22Rv1 (cell line): ENCODE measurements around the gene SP140.
"Not testable (repeated sequence)": the region's sequence is repeated elsewhere in the genome, so short reads cannot be mapped to it uniquely, and the experiment has no call there.

Experiments
- H3K27ac ChIP-seq: fragments of 450-650 bp; 2 replicates; pipeline ENCODE4 v1.5.1; 2017
- ZFX ChIP-seq: fragments of 450-650 bp; IDR thresholded peaks from 2 replicates; pipeline ENCODE4 v1.6.1; 2017; ENCODE audit warnings: antibody characterized with exemption, borderline replicate concordance
- TF ChIP-seq, protein P1 (sequence below): fragments of 450-650 bp; IDR thresholded peaks from 2 replicates; pipeline ENCODE4 v1.5.1; 2017; ENCODE audit warnings: mild to moderate bottlenecking

Gene SP140

DNA sequence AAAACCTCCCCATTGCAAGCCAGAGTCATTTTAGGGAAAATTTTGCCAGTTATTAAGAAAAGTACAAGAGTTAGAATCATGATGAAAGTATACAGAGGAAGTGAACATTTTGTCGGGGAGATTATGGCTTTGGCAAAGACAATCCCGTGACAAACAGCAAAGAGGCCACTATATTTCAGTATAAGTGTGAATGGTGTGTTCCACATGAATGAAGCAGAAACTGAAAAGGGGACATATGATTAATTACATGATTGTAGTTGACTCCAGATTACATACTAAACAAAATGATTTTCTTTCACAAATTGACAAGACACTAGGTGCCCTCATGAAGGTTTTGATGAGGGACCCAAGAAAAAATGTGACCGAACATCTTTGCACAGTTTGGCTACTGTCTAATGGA lies 42.0 kb downstream of the SP140 start:
- no peak for TF ChIP-seq ZFX
- TF ChIP-seq, protein P1, sequence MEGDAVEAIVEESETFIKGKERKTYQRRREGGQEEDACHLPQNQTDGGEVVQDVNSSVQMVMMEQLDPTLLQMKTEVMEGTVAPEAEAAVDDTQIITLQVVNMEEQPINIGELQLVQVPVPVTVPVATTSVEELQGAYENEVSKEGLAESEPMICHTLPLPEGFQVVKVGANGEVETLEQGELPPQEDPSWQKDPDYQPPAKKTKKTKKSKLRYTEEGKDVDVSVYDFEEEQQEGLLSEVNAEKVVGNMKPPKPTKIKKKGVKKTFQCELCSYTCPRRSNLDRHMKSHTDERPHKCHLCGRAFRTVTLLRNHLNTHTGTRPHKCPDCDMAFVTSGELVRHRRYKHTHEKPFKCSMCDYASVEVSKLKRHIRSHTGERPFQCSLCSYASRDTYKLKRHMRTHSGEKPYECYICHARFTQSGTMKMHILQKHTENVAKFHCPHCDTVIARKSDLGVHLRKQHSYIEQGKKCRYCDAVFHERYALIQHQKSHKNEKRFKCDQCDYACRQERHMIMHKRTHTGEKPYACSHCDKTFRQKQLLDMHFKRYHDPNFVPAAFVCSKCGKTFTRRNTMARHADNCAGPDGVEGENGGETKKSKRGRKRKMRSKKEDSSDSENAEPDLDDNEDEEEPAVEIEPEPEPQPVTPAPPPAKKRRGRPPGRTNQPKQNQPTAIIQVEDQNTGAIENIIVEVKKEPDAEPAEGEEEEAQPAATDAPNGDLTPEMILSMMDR: no peak
- H3K27ac ChIP-seq: no peak overlapping the region

DNA sequence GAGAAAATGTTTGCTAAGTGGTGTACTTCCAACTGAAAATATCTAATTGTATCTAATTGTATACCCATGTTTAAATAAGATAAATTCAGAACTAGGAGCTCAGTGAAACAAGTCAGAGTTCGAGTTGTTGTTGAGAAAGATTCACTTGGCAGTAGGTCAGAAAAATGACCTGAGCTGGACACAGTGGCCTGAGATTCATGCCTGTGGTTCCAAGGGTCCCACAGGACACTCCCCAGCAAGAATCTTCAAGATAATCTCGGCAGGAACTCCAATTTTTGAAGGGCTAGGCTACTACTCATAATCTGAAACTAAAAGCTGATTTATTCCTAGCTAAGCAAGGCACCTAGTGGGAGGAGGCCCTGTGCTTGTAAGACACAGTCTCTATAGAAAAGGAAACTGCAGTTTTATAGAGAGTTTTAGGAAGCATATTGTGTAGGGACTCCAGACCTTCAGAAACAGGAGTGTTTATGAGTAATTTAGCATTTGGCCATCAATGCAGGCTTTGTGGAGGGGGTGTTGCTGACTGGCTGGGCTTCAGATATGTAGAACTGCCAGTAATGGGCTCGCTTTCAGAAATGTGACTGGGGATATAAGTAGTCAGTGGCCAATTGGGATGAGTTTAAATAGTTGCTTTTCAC lies 43.2 kb downstream of the SP140 start:
- no peak overlapping the region for H3K27ac ChIP-seq
- no peak for TF ChIP-seq ZFX
- TF ChIP-seq, protein P1: no peak

- no peak overlapping the region for H3K27ac ChIP-seq
Measured at GRCh38 chr2:230269715-230270114, 44.2 kb downstream of the SP140 start.

DNA sequence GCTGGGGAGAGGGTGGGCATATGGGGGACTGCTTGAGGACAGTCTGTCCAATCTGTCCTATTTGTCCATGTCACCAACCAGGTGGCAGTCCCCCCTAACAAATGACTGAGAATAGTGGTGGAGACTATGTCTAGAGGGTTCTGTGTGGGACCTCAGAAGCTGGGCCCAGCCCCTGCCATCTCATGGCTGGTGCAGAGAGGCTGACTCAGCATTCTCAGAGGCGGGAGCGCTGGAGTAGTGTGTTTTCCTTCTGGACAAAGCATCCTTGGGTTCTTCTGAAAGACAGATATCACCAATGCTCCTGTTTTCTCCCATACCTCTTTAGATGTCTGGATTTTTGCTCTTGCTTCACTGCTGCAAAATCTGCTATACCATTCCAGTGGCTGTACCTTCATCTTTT lies 57.4 kb downstream of the SP140 start:
- H3K27ac ChIP-seq: no peak overlapping the region
- TF ChIP-seq, protein P1: no peak
- no peak for TF ChIP-seq ZFX

More at GRCh38 chr2:230269715-230270114, 44.2 kb downstream of the SP140 start:
- TF ChIP-seq, protein P1: no peak
- TF ChIP-seq ZFX: no peak

DNA sequence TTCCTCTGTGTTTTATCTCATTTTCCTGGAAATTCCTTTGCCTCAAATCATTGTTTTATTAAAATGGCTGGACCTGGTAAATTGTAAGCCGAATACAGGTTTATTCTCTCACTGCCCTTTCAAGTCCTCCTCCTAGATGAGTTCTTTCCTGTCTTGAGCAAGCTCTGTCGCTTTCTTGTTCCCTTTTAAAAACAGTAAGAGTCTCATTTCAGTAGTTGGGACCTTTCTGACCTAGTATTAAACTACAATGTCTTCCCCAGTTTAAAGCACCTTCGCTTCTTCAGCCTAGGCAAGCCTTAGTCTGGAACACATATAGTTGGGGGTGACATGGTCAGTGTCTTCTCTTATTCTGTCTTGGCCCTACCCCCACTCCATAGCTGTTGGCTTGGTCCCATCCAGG lies 60.5 kb downstream of the SP140 start:
- H3K27ac ChIP-seq: no peak overlapping the region
- no peak for TF ChIP-seq ZFX
- TF ChIP-seq, protein P1: no peak

DNA sequence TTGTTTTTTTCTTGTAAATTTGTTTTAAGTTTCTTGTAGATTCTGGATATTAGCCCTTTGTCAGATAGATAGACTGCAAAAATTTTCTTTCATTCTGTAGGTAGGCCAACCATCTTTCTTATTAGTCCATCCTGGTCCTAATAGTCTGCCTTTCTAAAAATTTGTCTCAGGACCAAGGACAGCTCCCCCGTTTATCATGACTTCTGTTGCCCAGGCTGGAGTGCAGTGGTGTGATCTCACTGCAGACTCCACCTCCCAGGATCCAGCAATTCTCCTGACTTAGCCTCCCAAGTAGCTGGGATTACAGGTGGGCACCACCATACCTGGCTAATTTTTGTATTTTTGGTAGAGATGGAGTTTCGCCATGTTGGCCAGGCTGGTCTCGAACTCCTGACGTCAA lies 63.8 kb downstream of the SP140 start:
- H3K27ac ChIP-seq: not testable (repeated sequence)

DNA sequence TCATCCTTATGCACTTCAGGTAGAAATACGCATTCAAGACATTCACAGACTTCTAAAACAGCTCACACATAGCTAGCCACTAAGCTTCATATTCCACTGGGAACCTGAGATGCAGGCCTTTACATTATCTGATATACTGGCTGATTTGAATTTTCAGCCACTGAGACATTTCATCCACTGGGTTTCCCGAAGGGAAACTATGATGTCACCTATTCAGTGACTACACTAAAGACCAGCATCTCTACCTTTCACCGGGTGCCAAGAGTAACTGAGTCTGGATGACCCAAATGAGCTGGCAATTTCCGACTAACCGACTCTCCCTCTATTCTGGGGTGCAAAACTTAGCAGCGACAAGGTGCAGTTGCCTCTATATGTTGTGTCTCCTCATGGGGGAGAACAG lies 69.7 kb downstream of the SP140 start:
- no peak overlapping the region for H3K27ac ChIP-seq
- TF ChIP-seq, protein P1: no peak

DNA sequence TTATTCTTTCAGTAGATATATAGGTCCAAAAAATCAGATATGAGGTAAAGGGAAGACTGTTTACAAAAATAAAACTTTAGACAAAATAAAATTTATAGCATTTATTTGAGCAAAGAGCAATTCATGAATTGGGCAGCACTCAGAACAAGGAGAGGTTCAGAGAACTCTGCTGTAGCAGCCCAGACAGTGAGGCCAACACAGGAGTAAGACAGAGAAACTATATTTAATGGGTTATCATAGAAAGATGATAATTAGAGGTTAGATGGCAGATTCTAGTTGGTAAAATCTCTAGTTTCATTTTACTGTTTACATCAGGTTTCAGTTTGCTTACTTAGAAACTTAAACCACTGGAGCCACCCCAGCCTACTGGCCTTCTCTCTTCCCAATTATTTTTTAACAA lies 71.4 kb downstream of the SP140 start:
- TF ChIP-seq, protein P1: no peak
- no peak overlapping the region for H3K27ac ChIP-seq
